HG02852 (cell line): ENCODE results near the gene CD6.

Experiments used
- ATAC-seq: cut with Tn5 transposase; IDR thresholded peaks from one replicate; pipeline ENCODE4 v1.9.1; 2021; ENCODE audit warnings: mild to moderate bottlenecking, moderate library complexity; ENCODE audit not compliant: unreplicated experiment

CD6 gene

GRCh38 chr11:61069427-61069826, 97.9 kb downstream of the CD6 start:
- ATAC-seq, result no peak
